ENCODE results near the gene GPR160. TPM values are rescaled to one million over a fixed set of nuclear protein-coding genes. Genes with fewer than 3 reads are reported as not detected.
"Not testable (repeated sequence)": the region's sequence is repeated elsewhere in the genome, so short reads cannot be mapped to it uniquely, and the experiment has no call there.

GPR160 gene
- total RNA-seq, 1 experiment from 2014 or later = 2.7 TPM

DNA sequence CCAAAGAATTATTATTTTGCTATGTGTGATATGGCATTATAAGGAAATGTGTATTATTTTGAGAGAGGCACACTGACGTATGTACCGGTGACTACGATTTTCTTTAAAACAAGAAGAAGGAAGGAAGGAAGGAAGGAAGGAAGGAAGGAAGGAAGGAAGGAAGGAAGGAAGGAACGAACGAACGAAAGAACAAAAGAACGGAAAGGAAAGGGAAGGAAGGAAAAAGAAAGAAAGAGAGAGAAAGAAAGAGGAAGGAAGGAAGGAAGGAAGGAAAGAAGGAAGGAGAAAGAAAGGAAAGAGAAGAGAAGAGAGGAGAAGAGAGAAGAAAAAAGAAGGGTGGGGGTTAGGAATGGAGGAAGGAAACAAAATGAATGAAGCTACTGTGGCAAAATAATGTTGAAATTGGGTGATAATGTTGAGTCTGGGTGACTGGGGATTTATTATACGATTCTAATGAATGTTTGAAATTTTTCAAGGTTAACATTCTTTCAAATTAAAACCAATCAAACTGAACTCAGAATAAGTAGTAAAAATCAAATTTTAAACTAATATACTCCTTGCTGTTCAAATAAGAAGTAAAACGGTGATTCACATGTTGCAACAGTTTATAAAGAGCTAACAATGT, 73.5 kb downstream of the GPR160 start:
- DNase-seq (ENCODE audit: low spot score) = no peak

DNA sequence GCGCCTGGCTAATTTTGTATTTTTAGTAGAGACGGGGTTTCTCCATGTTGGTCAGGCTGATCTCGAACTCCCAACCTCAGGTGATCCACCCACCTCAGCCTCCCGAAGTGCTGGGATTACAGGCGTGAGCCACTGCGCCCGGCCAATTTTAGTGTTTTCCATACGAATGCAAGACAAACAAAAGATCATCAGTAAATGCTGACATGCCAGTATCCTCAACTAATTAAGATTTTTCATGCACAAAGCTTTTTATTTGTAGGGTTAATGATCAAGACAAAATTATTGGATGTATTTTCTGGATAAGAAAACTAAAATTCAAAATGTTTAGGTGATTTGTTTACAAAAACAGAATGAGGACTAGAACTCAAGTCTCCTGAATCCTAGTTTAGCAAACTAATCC, 76.4 kb downstream of the GPR160 start:
- DNase-seq (ENCODE audit: low spot score) = not testable (repeated sequence)

GRCh38 chr3:170117134-170117533, 79.3 kb downstream of the GPR160 start:
- DNase-seq (ENCODE audit: low spot score) = no peak

GRCh38 chr3:170128259-170128976, 90.6 kb downstream of the GPR160 start:
- DNase-seq (ENCODE audit: low spot score) = no peak

DNA sequence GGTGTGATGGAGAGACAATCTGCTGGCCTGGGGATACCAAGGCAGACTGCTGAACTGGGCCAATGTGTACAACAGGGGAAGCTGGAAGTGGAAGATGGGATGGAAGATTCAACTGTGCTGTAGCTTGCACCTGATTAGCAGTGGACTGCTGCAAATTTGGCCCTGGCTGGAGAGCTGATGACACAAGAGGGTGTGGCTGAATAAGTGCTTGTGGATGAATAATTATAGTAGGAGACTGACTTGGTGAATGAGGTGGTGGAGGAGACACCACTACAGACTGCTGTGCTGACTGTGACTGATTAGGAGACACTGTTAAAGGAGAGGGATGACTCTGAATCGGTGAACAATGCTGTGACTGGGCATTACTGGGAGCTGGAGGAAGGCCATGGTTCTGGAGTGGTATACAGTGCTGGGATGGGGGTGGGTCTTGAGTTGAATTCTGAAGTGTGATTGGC, 91.2 kb downstream of the GPR160 start:
- DNase-seq (ENCODE audit: low spot score) = peak; percentile 66

- DNase-seq (ENCODE audit: low spot score) = no peak
Measured at GRCh38 chr3:170130532-170130931, 92.7 kb downstream of the GPR160 start.

- DNase-seq (ENCODE audit: low spot score) = no peak
Measured at GRCh38 chr3:170132335-170132734, 94.5 kb downstream of the GPR160 start.

Other genes with a start within 250 kb of the GPR160 start
- not detected in 2 replicates for gene LRRIQ4, start 225.1 kb upstream of the GPR160 start, total RNA-seq (2014; rRNA removed; shearing (Covaris generic))
- gene LRRC34, start 225.1 kb upstream of the GPR160 start, total RNA-seq (2014; rRNA removed; shearing (Covaris generic)) = not detected in 2 replicates
- gene LRRC31, start 168.1 kb upstream of the GPR160 start, total RNA-seq (2014; rRNA removed; shearing (Covaris generic)) = not detected in 2 replicates
- gene SAMD7, start 126.4 kb upstream of the GPR160 start, total RNA-seq (2014; rRNA removed; shearing (Covaris generic)) = not detected in 2 replicates
- gene SEC62, start 71.2 kb upstream of the GPR160 start, total RNA-seq (2014; rRNA removed; shearing (Covaris generic)) = 34.8 and 37.2 TPM in 2 replicates
- 18.5 and 19.8 TPM in 2 replicates for gene PHC3, start 143.7 kb downstream of the GPR160 start, total RNA-seq (2014; rRNA removed; shearing (Covaris generic))
- gene PRKCI, start 184.4 kb downstream of the GPR160 start, total RNA-seq (2014; rRNA removed; shearing (Covaris generic)) = 56.5 and 65.4 TPM in 2 replicates